GM12874 (cell line): ENCODE data around the gene PLS1.

ENCODE experiments used
- TF ChIP-seq, protein P1 (sequence below): IDR thresholded peaks from 2 replicates; pipeline ENCODE4 v1.5.1; 2011; ENCODE audit warnings: low read depth, mild to moderate bottlenecking, control low read depth, low read length, moderate library complexity; ENCODE audit not compliant: insufficient read depth

Gene PLS1

DNA sequence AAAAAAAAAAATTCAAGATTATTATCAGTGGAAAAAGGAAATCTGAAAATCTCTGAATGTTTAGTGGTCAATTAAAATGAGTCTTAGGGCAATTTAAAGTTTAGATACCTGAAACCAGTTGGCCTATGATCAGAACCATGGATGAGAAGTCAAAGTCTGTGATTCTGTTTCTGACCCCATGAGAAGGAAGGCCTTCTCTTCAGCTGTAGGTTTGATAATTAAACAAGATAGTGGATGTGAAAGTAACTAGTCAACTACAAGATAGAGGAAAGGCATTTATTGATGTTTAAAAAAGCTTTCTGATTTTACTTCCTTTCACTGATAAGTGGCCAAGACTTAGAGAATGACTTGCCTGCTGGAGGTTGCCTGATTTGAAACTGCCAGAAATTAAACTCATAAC lies 8.7 kb downstream of the PLS1 start:
- TF ChIP-seq, protein P1, sequence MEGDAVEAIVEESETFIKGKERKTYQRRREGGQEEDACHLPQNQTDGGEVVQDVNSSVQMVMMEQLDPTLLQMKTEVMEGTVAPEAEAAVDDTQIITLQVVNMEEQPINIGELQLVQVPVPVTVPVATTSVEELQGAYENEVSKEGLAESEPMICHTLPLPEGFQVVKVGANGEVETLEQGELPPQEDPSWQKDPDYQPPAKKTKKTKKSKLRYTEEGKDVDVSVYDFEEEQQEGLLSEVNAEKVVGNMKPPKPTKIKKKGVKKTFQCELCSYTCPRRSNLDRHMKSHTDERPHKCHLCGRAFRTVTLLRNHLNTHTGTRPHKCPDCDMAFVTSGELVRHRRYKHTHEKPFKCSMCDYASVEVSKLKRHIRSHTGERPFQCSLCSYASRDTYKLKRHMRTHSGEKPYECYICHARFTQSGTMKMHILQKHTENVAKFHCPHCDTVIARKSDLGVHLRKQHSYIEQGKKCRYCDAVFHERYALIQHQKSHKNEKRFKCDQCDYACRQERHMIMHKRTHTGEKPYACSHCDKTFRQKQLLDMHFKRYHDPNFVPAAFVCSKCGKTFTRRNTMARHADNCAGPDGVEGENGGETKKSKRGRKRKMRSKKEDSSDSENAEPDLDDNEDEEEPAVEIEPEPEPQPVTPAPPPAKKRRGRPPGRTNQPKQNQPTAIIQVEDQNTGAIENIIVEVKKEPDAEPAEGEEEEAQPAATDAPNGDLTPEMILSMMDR = no peak

DNA sequence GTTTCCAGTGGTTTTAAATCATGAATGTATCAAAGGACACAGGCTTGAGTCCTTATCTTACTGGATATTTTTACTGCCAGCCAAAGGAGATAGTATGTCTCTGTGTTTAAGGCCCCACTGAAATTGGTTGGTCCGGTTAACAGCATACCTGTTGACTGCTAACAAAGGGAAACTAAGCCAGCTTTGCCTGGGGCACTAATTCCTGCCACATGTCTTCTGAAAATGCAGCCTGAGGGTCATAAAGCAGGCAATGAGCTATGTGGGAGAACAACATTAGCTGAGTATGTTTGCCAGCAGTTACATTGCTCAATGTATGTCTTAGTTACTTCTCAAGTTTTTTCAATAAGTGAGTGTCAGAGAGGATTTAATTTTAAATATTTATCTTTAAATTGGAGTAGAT lies 12.4 kb downstream of the PLS1 start:
- TF ChIP-seq, protein P1 = no peak

DNA sequence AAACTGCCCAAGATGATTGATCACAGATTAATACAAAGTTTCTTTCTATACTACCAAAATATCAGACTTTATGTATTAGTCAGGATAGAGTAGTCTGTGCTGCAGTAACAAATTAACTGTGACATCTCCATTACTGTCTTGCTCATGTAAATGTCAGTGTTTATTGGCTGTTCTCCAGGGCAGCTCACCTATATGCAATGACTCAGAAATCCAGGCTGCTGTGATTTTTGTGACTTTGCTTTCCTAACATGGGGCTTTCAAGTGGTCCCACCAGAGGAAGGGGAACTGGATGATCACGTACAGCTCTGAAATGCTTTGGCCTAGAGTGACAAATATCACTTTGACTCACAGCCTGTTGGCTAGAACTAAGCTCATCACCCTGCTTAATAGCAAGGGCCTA lies 12.9 kb downstream of the PLS1 start:
- TF ChIP-seq, protein P1 = no peak

DNA sequence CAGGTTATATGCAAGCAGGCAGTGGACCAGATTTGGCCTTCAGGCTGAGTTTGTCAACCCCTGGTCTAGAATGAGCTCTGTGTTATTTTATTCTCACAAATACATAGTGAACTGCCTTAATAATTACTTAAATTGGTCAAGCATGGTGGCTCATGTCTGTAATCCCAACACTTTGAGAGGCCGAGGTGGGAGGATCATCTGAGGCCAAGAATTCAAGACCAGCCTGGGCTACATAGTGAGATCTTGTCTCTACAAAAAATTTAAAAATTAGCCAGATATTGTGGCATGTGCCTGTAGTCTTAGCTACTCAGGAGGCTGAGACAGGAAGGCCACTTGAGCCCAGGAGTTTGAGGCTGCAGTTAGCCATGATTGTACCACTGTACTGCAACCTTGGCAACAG lies 15.0 kb downstream of the PLS1 start:
- TF ChIP-seq, protein P1 = no peak

DNA sequence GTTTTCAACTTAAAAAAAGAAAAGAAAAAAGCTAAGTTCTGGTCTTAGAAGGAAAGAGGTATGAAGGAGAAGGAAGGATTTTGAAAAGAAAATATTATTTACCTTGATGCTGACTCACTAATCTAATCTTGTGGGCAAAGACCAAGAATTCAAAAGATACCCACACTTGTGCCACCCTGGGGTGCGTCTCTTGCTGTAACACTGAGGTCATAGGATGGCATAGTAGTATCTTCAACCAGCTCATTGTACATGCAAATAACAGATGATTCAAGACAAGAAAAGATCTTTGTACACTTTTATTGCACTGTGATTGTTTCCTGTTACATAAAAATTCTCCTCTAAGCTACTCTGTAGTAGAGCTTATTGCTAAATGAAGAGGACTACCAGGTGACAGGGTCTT lies 17.3 kb downstream of the PLS1 start:
- TF ChIP-seq, protein P1 = no peak

DNA sequence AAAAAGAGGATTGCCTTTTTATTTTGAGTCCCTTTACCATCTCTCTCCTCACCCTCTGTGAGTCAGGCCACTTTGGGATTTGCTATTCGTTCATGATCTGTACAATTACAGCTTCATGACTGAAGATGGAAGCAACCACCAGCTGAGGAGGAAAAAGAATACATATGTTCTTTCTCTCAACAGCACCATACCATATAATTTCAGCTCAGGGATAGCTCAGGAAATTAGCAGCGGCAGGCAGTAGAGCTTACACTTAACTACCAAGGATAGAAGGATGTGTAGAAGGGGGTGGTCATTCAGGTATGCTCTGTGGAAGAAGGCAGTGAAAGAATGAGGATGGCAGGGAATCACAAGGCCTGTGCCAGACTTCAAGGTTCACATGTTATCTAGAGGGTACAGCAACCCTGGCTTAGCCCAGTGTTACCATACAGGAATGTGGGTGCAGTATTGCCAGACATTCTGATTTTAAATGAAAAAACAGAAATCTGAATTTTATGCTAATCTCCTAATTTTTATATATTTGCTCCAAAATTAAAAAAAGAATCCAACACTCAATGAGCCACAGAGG lies 17.9 kb downstream of the PLS1 start:
- TF ChIP-seq, protein P1 = no peak

DNA sequence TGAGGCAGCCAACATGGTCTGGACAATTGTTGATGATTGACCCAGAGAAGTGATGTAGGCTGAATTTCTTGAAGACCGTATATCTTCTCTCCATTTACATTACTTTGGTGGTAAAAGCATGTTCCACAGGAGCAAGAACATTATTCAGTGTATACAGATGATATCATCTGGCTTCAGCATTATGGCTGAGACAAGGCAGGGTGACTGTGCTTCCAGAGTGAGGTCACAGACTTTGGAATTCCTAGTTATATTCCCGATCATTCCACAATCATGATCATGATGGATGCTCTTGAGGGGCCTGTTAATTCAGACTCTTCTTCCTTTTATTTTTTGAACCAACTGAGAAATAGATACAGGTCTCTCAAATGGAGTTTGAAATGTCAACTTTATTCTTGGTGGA lies 19.0 kb downstream of the PLS1 start:
- TF ChIP-seq, protein P1 = no peak
